Stimulated activated CD8-positive, alpha-beta memory T cell treated with anti-CD3 and anti-CD28 coated beads, Interleukin-2, amount 100 ng/mL, for 48 hours (primary cell): ENCODE results near the gene OR13C8.
"Not testable (repeated sequence)": the region's sequence is repeated elsewhere in the genome, so short reads cannot be mapped to it uniquely, and the experiment has no call there.

Source experiments
- DNase-seq, 2 donors: peaks; one replicate each; pipeline ENCODE4 v3.0.0-alpha.2; 2020; ENCODE audit warnings: low read depth in 2 of 2

The OR13C8 gene

GRCh38 chr9:104568868-104569267 lies at the start of gene OR13C8:
Gene OR13C8, plus strand, starts transcription at chr9:104569168. Its CDS starts 0 bp downstream, at chr9:104569168.
- DNase-seq: no peak

DNA sequence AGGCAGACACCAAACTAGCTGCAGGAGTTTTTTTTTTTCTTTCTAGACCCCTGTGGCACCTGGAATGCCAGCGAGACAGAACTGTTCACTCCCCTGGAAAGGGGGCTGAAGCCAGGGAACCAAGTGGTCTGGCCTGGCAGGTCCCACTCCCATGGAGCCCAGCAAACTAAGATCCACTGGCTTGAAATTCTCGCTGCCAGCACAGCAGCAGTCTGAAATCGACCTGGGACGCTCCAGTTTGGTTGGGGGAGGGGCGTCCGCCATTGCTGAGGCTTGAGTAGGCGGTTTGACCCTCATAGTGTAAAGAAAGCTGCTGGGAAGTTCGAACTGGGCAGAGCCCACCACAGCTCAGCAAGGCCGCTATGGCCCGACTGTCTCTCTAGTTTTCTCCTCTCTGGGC lies 48.7 kb upstream of the OR13C8 start:
- DNase-seq: not testable (repeated sequence)

DNA sequence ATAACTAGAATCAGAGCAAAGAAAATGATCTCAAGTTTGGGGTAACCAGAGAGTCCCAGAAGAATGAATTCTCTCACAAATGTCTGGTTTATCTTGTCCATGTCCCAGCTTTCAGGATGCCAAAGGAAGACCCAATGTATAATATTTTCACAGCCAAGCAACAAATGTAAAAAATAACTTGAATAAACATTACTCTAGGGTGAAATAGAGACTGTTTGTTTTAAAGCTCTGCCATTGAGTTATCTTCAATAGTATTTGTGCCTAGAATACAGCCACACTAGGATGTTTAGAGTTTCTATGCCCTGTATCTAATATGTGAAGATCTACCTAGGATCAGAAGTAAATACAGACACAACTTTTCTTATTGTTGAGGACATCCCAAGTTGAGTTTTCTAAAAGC lies 41.9 kb upstream of the OR13C8 start, which contains the start of gene OR13C4:
Gene OR13C4, minus strand, starts transcription at position 101 of the 400 bp plus-strand sequence. Its CDS starts 0 bp downstream, at position 101.
- no peak for DNase-seq

GRCh38 chr9:104536756-104537155 lies 32.2 kb upstream of the OR13C8 start, which contains the start of gene OR13C3:
Gene OR13C3, minus strand, starts transcription at chr9:104536856. Its CDS starts 133 bp downstream, at chr9:104536723.
- no peak for DNase-seq

- no peak for DNase-seq
Measured at GRCh38 chr9:104539275-104539674, 29.7 kb upstream of the OR13C8 start.

DNA sequence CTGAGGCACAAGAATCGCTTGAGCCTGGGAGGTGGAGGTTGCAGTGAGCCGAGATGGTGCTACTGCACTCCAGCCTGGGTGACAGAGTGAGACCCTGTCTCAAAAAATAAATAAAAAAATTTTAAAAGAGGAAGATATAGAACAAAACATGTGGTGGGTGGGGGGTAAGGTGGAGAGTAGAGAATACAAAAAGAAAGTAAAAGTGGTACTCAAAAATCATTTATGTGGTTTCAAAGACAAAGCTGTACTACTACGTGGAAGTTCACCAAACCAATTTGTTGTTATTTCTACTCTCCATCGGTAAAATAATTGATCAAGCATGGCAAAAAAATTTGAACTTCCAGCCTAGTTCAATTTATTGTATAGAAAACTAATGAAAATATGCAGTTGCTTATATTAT lies 24.3 kb upstream of the OR13C8 start:
- DNase-seq: no peak

- DNase-seq: no peak
Measured at GRCh38 chr9:104553261-104553660, 15.7 kb upstream of the OR13C8 start.

- DNase-seq: no peak
Measured at GRCh38 chr9:104555521-104555920, 13.4 kb upstream of the OR13C8 start.

GRCh38 chr9:104556830-104557634 lies 11.9 kb upstream of the OR13C8 start:
- DNase-seq: no peak

GRCh38 chr9:104564358-104564757 lies 4.6 kb upstream of the OR13C8 start:
- DNase-seq: no peak

GRCh38 chr9:104572612-104573011 lies 3.6 kb downstream of the OR13C8 start:
- DNase-seq: no peak

DNA sequence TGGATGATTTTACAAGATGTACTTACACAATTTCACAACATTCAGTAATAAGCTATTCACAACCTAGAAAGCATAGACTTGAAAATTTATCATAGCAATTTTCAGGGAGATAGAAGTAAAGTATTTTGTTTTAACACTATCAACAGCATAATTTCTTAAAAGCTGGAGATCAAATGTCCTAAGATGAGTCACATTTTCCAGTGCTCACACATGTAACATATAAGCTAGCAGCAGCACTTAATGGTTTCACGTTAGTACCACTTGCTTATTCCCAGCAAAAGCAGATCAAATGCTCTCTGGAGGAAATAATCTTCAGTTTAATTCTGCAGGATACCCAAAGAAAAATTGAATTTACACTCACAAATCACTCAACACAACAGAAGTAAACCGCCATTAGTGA lies 6.5 kb downstream of the OR13C8 start:
- no peak for DNase-seq

- DNase-seq: no peak
Measured at GRCh38 chr9:104577263-104577662, 8.3 kb downstream of the OR13C8 start.

GRCh38 chr9:104580562-104580961 lies 11.6 kb downstream of the OR13C8 start:
- DNase-seq: no peak

GRCh38 chr9:104586496-104587180 lies 17.7 kb downstream of the OR13C8 start:
- DNase-seq: no peak

GRCh38 chr9:104589626-104590025 lies 20.7 kb downstream of the OR13C8 start:
- no peak for DNase-seq

GRCh38 chr9:104598749-104599148 lies 29.8 kb downstream of the OR13C8 start:
- DNase-seq: not testable (repeated sequence)

DNA sequence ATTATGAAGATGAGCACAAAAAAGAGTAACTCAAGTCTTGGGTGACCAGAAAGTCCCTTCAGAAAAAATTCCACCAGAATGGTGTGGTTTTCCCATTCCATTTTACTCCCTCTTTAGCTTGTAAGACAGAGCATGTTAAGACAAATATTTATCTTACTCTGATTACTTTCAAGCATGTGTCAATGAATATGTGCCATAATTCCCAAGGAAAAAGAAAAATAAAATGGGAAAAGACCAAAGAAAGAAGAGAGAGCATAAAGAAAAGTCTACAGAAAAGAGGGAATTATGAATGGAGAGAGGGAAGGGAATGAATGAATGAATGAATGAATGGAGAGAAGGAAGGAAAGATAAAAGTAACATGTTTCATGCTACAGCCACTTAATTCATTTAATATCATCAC lies 30.3 kb downstream of the OR13C8 start, which contains the start of gene OR13C5:
Gene OR13C5, minus strand, starts transcription at position 101 of the 400 bp plus-strand sequence. Its CDS starts 0 bp downstream, at position 101.
- DNase-seq: not testable (repeated sequence)

DNA sequence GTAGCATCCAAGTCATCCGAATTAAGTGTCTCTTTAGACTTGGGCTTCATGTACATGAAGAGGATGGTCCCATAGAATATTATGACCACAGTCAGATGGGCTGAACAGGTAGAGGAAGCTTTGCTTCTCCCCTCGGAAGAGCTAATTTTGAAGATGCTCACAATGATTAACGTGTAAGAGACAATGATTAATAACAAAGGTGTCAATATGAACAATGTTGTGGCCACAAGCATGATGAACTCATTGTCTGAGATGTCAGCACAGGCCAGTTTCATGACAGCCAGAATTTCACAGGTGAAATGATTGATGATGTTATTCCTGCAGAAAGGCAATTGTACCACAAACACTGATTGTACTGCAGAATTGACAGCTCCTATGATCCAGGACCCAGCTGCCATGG lies 35.8 kb downstream of the OR13C8 start:
- DNase-seq: no peak

DNA sequence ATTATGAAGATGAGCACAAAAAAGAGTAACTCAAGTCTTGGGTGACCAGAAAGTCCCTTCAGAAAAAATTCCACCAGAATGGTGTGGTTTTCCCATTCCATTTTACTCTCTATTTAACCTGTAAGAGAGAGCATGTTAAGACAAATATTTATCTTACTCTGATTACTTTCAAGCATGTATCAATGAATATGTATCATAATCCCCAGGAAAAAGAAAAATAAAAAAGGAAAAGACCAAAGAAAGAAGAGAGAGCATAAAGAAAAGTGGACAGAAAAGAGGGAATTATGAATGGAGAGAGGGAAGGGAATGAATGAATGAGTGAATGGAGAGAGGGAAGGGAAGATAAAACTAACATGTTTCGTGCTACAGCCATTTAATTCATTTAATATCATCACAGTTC lies 36.6 kb downstream of the OR13C8 start, which contains the start of gene OR13C2:
Gene OR13C2, minus strand, starts transcription at position 101 of the 400 bp plus-strand sequence. Its CDS starts 0 bp downstream, at position 101.
- DNase-seq: not testable (repeated sequence)

DNA sequence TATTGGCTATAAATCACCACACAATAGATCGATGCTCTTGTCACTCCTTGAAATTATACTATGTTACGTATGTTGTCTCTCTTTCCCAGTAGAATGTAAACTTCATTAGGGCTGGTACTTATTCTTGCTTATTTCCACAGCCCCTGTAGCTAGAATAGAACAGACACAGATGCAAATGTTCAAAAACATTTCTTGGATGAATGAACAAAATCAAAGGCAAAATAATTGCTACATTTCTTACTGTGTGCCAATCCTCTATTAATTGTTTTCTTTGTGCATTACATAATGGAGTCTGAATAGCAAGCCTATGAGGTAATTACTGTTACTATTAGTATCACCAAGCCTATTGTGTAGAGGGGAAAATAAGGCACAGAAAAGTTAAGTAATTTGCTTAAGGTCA lies 37.2 kb downstream of the OR13C8 start:
- no peak for DNase-seq

DNA sequence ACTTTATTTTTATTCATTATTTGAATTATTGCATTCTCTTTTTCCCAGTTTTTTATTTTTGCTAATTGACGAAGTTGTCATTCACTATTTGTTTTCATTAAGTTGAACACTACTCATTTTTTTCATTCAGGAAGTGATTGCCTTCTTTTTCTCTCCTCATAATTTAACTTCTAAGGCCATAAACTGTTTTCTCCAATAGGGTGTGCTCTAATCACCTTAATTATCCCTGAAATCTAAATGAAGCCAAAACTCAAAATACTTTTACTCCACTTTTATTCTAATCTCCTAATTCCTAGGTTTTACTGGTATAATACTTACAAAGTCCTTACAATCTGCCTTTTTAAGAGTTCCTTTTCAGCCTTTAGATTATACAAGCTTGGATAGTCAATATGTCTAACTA lies 39.4 kb downstream of the OR13C8 start:
- DNase-seq: no peak

DNA sequence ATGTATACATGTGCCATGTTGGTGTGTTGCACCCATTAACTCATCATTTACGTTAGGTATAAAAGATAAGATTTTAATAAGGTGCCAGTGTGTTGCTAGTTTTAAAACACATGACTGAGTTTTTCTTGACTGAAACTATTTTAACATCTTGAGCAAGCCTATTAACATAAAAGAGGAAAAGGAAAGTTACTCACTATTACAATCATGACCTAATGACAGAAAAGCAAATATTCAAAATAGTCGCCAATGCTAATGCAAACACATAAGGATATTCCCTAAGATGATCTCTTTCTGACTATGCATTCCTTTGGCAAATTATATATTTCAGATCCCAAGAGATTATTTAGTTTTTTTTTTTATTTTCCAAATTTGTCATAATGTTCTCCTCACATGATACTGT lies 42.2 kb downstream of the OR13C8 start:
- no peak for DNase-seq
